IPS-NIHi7 (cell line): ENCODE data around the gene ZACN.
"Not testable (repeated sequence)": the region's sequence is repeated elsewhere in the genome, so short reads cannot be mapped to it uniquely, and the experiment has no call there.

Source experiments
- DNase-seq: peaks from one replicate; pipeline ENCODE4 v3.0.0; 2012; ENCODE audit warnings: mixed read lengths; ENCODE audit errors: extremely low spot score

The ZACN gene

GRCh38 chr17:76053246-76054111, 25.5 kb upstream of the ZACN start:
- no peak for DNase-seq

- no peak for DNase-seq
Measured at GRCh38 chr17:76054112-76054476, 24.9 kb upstream of the ZACN start.

GRCh38 chr17:76056882-76057281, 22.1 kb upstream of the ZACN start:
- DNase-seq, result no peak

GRCh38 chr17:76058264-76058663, 20.7 kb upstream of the ZACN start:
- not testable (repeated sequence) for DNase-seq

GRCh38 chr17:76063875-76064546, 15.0 kb upstream of the ZACN start:
- DNase-seq, result no peak

- DNase-seq, result no peak
Measured at GRCh38 chr17:76065775-76066174, 13.2 kb upstream of the ZACN start.

- no peak for DNase-seq
Measured at GRCh38 chr17:76071531-76072147, 7.3 kb upstream of the ZACN start.

- peak; percentile 99 for DNase-seq
Measured at GRCh38 chr17:76072148-76072858, 6.7 kb upstream of the ZACN start, which contains the start of gene SRP68. TSS of gene SRP68 (minus strand) at chr17:76072517. CDS start at chr17:76072491, 26 bp downstream.

- peak; percentile 53 for DNase-seq
Measured at GRCh38 chr17:76074390-76075363, 4.3 kb upstream of the ZACN start, which contains the start of gene GALR2. TSS of gene GALR2 (plus strand) at chr17:76074781. CDS start at chr17:76074884, 103 bp downstream.

GRCh38 chr17:76075364-76076145, 3.4 kb upstream of the ZACN start:
- DNase-seq, result peak; percentile 66

GRCh38 chr17:76076146-76076764, 2.7 kb upstream of the ZACN start:
- DNase-seq, result peak; percentile 37

GRCh38 chr17:76076765-76077583, 2.0 kb upstream of the ZACN start:
- no peak for DNase-seq

- DNase-seq, result no peak
Measured at GRCh38 chr17:76077584-76078110, 1.3 kb upstream of the ZACN start.

- DNase-seq, result not testable (repeated sequence)
Measured at GRCh38 chr17:76078370-76078769, 612 bp upstream of the ZACN start.

GRCh38 chr17:76079535-76079955, 563 bp downstream of the ZACN start:
- DNase-seq, result no peak

GRCh38 chr17:76079956-76080767, 1.2 kb downstream of the ZACN start:
- DNase-seq, result peak; percentile 67

GRCh38 chr17:76080768-76081287, 1.8 kb downstream of the ZACN start:
- no peak for DNase-seq
